ENCODE results near the gene ADAMTSL3. TPM values are rescaled to one million over a fixed set of nuclear protein-coding genes. Genes with fewer than 3 reads are reported as not detected.

Gene ADAMTSL3
- total RNA-seq, 1 experiment from 2014 or later, result 0.48 TPM

DNA sequence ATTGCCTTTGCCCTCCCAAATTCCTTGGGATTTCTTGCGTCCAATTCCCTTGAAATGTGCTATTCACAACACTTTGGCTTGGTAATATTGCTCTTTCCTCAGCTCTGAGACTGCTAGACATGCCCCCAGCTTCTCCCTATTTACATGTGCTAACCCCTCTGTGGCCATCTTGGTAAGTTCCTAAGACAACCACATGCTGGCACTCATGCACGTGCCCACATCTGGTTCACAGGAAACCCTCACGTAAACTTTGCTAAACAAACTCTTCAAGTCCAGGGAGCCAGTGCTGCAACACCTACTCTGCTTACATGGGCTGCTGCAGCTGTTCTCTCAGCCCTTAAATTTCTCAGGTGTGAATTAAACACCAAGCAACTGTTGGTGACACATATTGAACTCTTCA lies 121.8 kb downstream of the ADAMTSL3 start:
- DNase-seq, result no peak
- no peaks in the 10 kb centered on the region for H3K27me3 ChIP-seq (ENCODE audit: control insufficient read depth, insufficient read depth, low read length)
- H3K36me3 ChIP-seq (replicated peaks; ENCODE audit: control insufficient read depth, insufficient read depth, low read length), result no peaks in the 10 kb centered on the region
- no peak overlapping the region for H3K4me3 ChIP-seq (ENCODE audit: insufficient read depth, low read depth, low read length)

DNA sequence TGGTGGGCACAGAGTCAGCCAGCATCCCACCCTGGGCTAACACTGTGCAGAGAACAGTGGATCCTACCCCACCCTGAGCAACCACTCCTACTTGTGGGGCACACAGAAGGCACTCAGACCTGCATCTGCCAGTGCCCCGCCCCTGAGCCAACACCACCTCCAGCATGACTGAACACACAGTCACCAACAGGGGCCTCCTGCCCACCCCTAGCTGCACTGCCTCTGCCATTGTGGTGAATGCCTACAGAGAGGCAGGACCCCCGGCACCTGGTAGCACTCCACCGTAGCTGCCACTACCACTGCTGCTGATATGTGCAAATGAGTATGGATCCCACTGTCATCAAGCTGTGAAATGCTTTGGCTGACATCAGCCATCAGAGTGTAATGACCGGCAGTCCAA lies 123.1 kb downstream of the ADAMTSL3 start:
- H3K36me3 ChIP-seq (replicated peaks; ENCODE audit: control insufficient read depth, insufficient read depth, low read length), result no peaks in the 10 kb centered on the region
- DNase-seq, result no peak
- H3K27me3 ChIP-seq (ENCODE audit: control insufficient read depth, insufficient read depth, low read length), result no peaks in the 10 kb centered on the region
- H3K4me3 ChIP-seq (ENCODE audit: insufficient read depth, low read depth, low read length), result no peak overlapping the region

DNA sequence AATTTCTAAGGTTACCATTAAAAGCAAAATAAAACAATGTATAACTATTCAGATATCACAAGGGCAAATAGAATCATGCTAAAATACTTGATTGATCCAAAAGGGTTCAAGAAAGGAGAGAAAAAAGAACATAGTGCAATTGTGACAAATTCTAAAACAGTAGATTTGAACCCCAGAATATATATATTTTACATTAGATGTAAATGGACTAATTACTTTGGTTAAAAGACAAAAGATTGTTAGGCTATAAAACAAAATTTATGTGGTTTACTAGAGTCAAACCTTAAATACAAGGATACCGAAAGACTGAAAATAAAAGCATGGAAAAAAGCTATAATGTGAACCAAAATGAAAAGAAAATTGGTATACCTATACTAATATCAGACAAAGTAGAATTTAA lies 129.3 kb downstream of the ADAMTSL3 start:
- no peak for DNase-seq
- Histone ChIP-seq H3K4me3 (ENCODE audit: insufficient read depth, low read depth, low read length) (no peak overlapping the region), H3K36me3 (replicated peaks; ENCODE audit: control insufficient read depth, insufficient read depth, low read length) (no peaks in the 10 kb centered on the region), H3K27me3 (ENCODE audit: control insufficient read depth, insufficient read depth, low read length) (no peaks in the 10 kb centered on the region)

DNA sequence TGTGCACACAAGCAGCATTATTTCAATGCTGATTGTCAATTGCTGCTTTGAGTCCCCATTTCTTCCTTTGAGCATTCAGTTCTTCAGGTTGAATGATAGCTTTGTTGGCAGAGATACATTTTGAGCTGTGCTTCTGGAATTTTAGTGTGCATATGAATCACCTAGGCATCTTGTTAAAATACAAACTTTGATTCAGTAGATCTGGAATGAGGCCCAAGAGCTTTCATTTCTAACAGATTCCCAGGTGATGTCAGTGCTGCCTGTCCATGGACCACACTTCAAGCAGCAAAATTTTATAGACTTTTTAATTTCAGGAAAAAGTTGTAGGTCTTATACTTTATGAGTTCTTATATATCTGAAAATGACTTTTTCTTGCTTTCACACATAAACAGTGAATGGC lies 131.1 kb downstream of the ADAMTSL3 start:
- no peaks in the 10 kb centered on the region for H3K27me3 ChIP-seq (ENCODE audit: control insufficient read depth, insufficient read depth, low read length)
- no peaks in the 10 kb centered on the region for H3K36me3 ChIP-seq (replicated peaks; ENCODE audit: control insufficient read depth, insufficient read depth, low read length)
- no peak for DNase-seq
- no peak overlapping the region for H3K4me3 ChIP-seq (ENCODE audit: insufficient read depth, low read depth, low read length)

DNA sequence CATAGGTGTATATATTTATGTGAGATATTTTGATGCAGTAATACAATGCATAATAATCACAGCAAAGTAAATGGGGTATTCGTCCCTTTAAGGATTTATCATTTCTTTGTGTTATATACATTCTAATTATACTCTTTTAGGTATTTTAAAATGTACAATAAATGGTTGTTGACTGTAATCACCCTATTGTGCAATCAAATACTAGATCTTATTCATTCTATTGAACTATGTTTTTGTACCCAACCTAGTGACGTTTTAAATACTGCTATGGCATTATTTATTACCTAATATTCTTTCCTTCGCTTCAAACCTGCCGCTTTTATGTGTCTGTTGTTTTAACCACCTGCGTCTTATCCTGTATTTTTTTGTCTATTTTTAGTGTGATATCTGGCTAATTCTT lies 132.4 kb downstream of the ADAMTSL3 start:
- no peaks in the 10 kb centered on the region for H3K27me3 ChIP-seq (ENCODE audit: control insufficient read depth, insufficient read depth, low read length)
- H3K36me3 ChIP-seq (replicated peaks; ENCODE audit: control insufficient read depth, insufficient read depth, low read length), result no peaks in the 10 kb centered on the region
- no peak overlapping the region for H3K4me3 ChIP-seq (ENCODE audit: insufficient read depth, low read depth, low read length)
- DNase-seq, result no peak

DNA sequence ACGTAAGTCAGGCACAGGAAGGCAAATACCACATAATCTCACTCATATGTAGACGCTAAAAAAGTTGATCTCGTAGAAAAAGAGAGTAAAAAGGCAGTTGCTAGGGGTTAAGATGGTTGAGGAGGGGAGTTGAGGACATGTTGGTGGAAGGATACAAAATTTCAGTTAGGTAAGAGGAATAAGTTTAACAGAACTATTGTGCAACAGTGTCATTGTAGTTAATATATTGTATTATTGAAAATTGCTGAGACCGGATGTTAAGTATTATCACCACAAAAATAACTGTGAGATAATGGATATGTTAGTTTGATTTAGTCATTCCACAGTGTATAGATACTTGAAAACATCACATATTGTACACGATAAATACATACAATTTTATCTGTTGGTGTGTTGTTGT lies 139.1 kb downstream of the ADAMTSL3 start:
- no peaks in the 10 kb centered on the region for H3K27me3 ChIP-seq (ENCODE audit: control insufficient read depth, insufficient read depth, low read length)
- no peak for DNase-seq
- no peak overlapping the region for H3K4me3 ChIP-seq (ENCODE audit: insufficient read depth, low read depth, low read length)
- H3K36me3 ChIP-seq (replicated peaks; ENCODE audit: control insufficient read depth, insufficient read depth, low read length), result no peaks in the 10 kb centered on the region

DNA sequence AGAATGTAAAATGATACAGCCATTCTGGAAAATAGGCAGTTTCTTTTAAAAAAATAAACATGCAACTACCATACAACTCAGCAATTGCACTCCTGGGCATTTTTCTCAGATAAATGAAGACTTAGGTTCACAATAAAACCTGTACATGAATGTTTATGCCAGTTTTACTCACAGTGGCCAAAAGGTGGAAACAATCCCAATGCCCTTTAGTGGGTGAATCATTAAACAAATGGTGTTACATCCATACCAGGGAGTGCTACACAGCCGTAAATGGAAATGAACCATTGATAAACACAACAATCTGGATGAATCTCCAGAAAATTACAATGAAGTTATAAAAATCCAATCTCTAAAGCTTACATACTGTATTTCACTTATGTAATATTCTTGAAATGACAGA lies 140.3 kb downstream of the ADAMTSL3 start:
- Histone ChIP-seq H3K4me3 (ENCODE audit: insufficient read depth, low read depth, low read length) (no peak overlapping the region), H3K27me3 (ENCODE audit: control insufficient read depth, insufficient read depth, low read length) (no peaks in the 10 kb centered on the region), H3K36me3 (replicated peaks; ENCODE audit: control insufficient read depth, insufficient read depth, low read length) (no peaks in the 10 kb centered on the region)
- DNase-seq, result no peak

DNA sequence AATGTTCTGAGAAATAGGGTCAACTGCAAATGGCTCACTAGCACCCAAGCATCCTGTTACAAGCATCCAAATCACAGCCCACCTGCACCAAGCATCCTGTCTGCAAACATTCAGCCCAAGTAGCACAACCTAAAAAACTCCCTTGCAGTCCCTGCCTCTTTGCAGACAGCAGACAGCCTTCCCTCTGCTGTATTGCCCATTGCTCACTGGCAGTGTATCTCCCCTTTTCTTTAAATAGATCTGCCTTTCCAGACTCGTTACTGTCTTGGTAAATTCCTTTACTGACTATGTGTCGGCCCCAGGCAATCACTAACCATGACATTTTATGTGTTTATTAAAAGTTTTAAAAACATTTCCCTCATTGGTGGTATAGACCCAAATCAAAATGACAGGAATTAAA lies 155.4 kb downstream of the ADAMTSL3 start:
- Histone ChIP-seq H3K27me3 (ENCODE audit: control insufficient read depth, insufficient read depth, low read length) (no peaks in the 10 kb centered on the region), H3K4me3 (ENCODE audit: insufficient read depth, low read depth, low read length) (no peak overlapping the region), H3K36me3 (replicated peaks; ENCODE audit: control insufficient read depth, insufficient read depth, low read length) (no peaks in the 10 kb centered on the region)
- no peak for DNase-seq

DNA sequence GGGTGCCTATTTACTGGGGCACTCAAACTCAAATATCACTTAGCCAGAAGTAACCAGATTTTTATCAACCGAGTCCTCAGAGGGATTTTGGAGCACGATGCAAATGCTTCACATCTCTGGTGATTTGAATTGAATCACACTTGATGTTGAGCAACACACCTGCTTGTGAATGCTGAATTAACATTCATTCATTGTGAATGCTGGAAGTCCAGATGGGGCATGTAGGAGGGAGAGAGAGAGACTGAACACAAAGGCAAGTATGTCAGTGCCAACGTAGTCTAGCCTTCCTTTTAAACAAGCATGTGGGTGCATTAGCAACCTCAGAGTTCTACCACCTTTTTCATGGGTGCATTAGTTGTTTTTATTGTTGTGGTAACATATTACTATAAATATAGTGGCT lies 156.2 kb downstream of the ADAMTSL3 start:
- H3K4me3 ChIP-seq (ENCODE audit: insufficient read depth, low read depth, low read length), result no peak overlapping the region
- DNase-seq, result no peak
- H3K36me3 ChIP-seq (replicated peaks; ENCODE audit: control insufficient read depth, insufficient read depth, low read length), result no peaks in the 10 kb centered on the region
- no peaks in the 10 kb centered on the region for H3K27me3 ChIP-seq (ENCODE audit: control insufficient read depth, insufficient read depth, low read length)

DNA sequence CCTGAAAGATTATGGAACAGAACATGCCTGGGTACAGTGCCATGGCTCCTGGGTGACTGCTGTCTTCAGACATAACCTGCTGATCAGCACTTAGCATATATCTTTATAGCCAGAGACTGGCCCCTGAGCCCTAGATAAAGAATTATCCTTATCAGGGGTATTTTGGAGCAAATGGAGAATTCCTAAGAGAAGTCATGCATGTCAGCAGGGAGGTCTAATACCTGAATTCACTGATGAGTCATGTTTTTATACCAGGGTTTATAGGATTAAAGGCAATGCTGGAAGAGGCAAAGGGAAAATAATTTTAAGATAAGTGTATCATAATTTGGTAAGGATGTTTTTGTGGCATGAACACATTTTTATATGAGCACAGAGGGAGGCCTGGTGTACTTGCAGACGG lies 159.8 kb downstream of the ADAMTSL3 start:
- no peak for DNase-seq
- H3K27me3 ChIP-seq (ENCODE audit: control insufficient read depth, insufficient read depth, low read length), result no peaks in the 10 kb centered on the region
- H3K4me3 ChIP-seq (ENCODE audit: insufficient read depth, low read depth, low read length), result no peak overlapping the region
- no peaks in the 10 kb centered on the region for H3K36me3 ChIP-seq (replicated peaks; ENCODE audit: control insufficient read depth, insufficient read depth, low read length)

DNA sequence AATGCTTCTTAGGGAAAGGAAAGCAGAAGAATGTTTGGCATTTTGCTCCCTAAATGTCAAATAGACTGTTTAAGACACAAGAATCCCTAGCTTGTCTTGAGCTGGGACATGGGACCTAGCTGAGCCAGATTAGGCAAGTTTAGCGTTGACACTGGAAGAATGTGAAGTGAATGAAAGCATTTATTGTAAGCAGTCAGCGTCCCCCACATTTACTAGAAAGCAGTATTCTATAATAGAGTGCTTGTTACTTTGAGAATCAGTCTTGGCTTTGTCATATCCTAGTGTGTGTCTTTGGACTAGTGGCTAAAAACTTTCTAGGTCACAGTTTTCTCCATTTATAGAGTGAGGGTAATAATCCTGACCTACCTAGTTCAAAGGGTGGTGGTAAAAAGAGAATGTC lies 161.6 kb downstream of the ADAMTSL3 start:
- no peak for DNase-seq
- Histone ChIP-seq H3K4me3 (ENCODE audit: insufficient read depth, low read depth, low read length) (no peak overlapping the region), H3K27me3 (ENCODE audit: control insufficient read depth, insufficient read depth, low read length) (no peaks in the 10 kb centered on the region), H3K36me3 (replicated peaks; ENCODE audit: control insufficient read depth, insufficient read depth, low read length) (no peaks in the 10 kb centered on the region)

DNA sequence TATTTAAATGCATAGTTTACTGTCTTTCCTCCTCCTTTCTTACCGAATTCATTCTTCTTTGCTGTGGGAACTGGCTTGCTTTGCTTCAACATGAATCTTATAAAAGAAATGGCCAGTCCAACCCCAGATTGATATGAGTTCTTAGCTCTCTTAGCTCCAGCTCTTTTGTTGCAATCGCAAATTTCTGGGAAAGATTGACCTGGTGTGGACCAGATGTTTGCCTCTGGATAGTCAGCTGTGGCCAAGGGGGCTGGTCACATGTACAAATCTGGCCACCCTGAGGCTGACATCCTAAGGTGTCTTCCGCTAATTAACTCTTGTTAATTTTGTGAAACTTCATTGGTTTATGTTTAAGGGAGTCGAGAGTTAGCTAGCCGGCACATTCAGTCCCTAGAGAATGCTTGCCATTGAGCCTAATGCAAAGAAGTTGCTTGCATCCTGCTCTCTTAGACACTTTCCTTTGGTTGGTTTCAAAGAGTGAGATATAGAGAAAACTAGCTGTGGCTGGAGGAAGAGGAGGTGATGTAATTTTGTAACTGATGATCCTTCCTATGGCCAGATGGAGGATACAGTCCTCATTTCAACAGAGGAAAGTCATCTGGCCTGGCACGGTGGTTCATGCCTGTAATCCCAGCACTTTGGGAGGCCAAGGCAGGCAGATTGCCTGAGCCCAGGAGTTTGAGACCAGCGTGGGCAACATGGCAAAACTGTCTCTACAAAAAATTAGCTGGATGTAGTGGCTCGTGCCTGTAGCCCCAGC lies 162.4 kb downstream of the ADAMTSL3 start:
- no peak for DNase-seq
- Histone ChIP-seq H3K27me3 (ENCODE audit: control insufficient read depth, insufficient read depth, low read length) (no peaks in the 10 kb centered on the region), H3K4me3 (ENCODE audit: insufficient read depth, low read depth, low read length) (no peak overlapping the region), H3K36me3 (replicated peaks; ENCODE audit: control insufficient read depth, insufficient read depth, low read length) (no peaks in the 10 kb centered on the region)

DNA sequence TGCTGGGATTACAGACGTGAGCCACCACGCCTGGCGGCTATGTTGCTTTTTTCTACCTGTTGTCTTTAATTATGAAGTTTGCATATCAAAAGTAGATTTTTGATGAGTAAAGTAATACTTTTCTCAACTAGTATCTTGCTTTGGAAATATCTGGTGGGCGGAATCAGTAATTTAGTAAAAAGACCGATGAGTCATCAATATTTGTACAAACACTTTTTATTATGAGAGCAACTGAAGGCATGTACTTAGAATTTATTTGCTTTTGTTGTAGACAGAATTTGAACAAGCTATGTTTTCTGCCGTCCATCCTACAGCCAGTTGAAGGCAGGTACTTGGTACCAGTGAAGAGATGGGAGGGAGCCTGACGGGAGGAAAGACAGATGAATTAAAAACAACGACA lies 164.7 kb downstream of the ADAMTSL3 start:
- Histone ChIP-seq H3K4me3 (ENCODE audit: insufficient read depth, low read depth, low read length) (no peak overlapping the region), H3K27me3 (ENCODE audit: control insufficient read depth, insufficient read depth, low read length) (no peaks in the 10 kb centered on the region), H3K36me3 (replicated peaks; ENCODE audit: control insufficient read depth, insufficient read depth, low read length) (no peaks in the 10 kb centered on the region)
- DNase-seq, result no peak

DNA sequence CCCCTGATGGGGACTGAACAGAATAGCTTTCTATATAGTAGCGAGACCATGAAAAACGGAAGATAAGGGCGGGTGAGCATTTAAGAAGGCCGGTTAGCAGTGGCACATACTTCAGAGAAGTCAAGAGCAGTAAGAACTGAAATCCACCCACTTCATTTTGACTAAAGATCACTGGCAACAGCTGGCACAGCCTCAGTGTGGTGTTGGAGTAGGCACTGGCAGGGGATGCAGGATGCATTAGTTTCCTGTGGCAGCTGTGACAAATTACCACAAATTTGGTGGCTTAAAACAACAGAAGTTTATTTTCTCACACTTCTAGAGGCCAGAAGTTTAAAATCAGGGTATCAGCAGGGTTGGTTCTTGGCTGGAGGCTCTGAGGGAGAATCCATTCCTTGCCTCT lies 176.5 kb downstream of the ADAMTSL3 start:
- DNase-seq, result no peak
- H3K4me3 ChIP-seq (ENCODE audit: insufficient read depth, low read depth, low read length), result no peak overlapping the region
- no peaks in the 10 kb centered on the region for H3K27me3 ChIP-seq (ENCODE audit: control insufficient read depth, insufficient read depth, low read length)

DNA sequence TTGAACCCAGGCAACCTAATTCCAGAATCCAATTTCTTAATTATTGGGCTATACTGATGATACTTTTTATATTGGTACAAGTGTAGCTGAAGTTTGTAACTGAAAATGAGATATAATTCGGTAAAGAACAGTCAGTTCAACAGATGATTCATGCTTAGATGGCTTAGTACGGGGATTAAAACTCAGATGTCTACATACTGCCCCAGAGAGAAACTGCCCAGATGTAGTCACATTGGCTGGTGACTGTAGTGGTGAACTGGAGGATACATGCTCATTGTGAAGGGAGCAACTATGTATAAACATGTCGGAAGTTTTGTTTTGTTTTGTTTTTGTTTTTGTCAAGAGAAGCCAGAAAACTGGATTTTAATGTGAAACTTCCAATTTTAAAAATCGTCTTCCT lies 179.6 kb downstream of the ADAMTSL3 start:
- Histone ChIP-seq H3K4me3 (ENCODE audit: insufficient read depth, low read depth, low read length) (no peak overlapping the region), H3K27me3 (ENCODE audit: control insufficient read depth, insufficient read depth, low read length) (no peaks in the 10 kb centered on the region), H3K36me3 (replicated peaks; ENCODE audit: control insufficient read depth, insufficient read depth, low read length) (no peaks in the 10 kb centered on the region)
- no peak for DNase-seq

More for the DNA sequence above, 176.5 kb downstream of the ADAMTSL3 start:
- no peaks in the 10 kb centered on the region for H3K36me3 ChIP-seq (replicated peaks; ENCODE audit: control insufficient read depth, insufficient read depth, low read length)

DNA sequence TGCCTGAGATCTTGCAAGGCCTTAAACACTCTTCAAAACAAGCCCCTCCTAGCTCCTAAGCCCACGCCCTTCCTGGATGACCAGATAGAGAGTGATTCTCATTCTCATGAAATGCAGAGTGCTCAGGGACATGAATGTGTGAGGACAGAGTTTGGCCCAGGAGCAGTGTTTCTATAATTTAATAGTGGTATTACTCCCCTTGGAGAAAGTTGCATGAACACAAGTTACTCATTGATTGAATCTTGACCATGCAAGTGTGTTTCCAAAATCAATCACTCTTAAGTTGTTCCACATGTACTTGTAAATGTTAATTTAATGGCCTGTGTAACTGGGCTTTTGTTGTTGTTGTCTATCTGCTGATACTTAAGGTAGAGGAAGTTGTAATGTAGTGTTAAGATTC lies 181.6 kb downstream of the ADAMTSL3 start:
- Histone ChIP-seq H3K27me3 (ENCODE audit: control insufficient read depth, insufficient read depth, low read length) (no peaks in the 10 kb centered on the region), H3K36me3 (replicated peaks; ENCODE audit: control insufficient read depth, insufficient read depth, low read length) (no peaks in the 10 kb centered on the region), H3K4me3 (ENCODE audit: insufficient read depth, low read depth, low read length) (no peak overlapping the region)
- DNase-seq, result no peak

Measured in H7 (cell line).